H1 (cell line): ENCODE measurements around the gene R3HDM2. TPM values are rescaled to one million over a fixed set of nuclear protein-coding genes. Genes with fewer than 3 reads are reported as not detected.

Experiments used
- POU5F1 ChIP-seq: IDR thresholded peaks from 2 replicates; pipeline ENCODE4 v1.6.1; 2011; ENCODE audit warnings: low read depth, mild to moderate bottlenecking, low read length, moderate library complexity
- TCF12 ChIP-seq: IDR thresholded peaks from 2 replicates; pipeline ENCODE4 v1.6.1; 2011; ENCODE audit warnings: low read depth, mild to moderate bottlenecking, low read length
- polyA plus RNA-seq, 7 experiments: library from polyadenylated mRNA; depleted of rRNA in 3 of 7; stranded (reverse) in 5 of 7; unstranded in 2 of 7; fragments of >200 nt in 5 of 7; fragments of 200-250 nt in 2 of 7; gene quantifications; 1 replicate in 5 of 7; 2 replicates in 1 of 7; 4 replicates in 1 of 7; pipeline versions ENCODE4 v1.2.1 to v1.2.3, GENCODE V29; 2011 to 2013; ENCODE audit warnings: missing spikeins in 2 of 7, mixed read lengths in 2 of 7
- total RNA-seq: library from RNA; stranded (reverse); fragmentation: NEBNext Ultra II Directional; extraction: Animal tissue kit (Norgen Biotek cat#: 25700); gene quantifications from 2 replicates; pipeline ENCODE4 v1.2.1, GENCODE V29; 2021

R3HDM2 gene
- total and polyA plus RNA-seq, 2 of the 8 experiments (the other 6 are each of a cell fraction or from before 2014, with no cell fraction given) = 25.6 to 27.0 TPM

- TF ChIP-seq TCF12 = no peak
- no peak for TF ChIP-seq POU5F1
These were observed 43.0 kb upstream of the R3HDM2 start (continued) for GRCh38 chr12:57473886-57474285.
